Stimulated activated naive B cell treated with anti-CD40 and anti-IgM and Interleukin-4, amounts not matched to agents 10 μg/mL and 1 μg/mL and 100 μg/mL, for 72 hours (primary cell): ENCODE data around the gene SIGLEC1.
A peak's percentile ranks its signal among the peaks of the same experiment; 100 is the strongest.

ENCODE experiments used
- ATAC-seq, 2 donors: fragments of 150-1000 bp; cut with Tn5 transposase; replicated peaks; 2 replicates each; pipeline ENCODE4 v1.10.0; 2021; ENCODE audit warnings: moderate library complexity in 1 of 2
- DNase-seq: peaks from one replicate; pipeline ENCODE4 v3.0.0; 2021
- H3K27ac Mint-ChIP-seq: one replicate; pipeline ENCODE4 v1.8.0; 2022; ENCODE audit warnings: mild to moderate bottlenecking, mixed read lengths
- H3K27me3 Mint-ChIP-seq, 2 donors: one replicate each; pipeline ENCODE4 v1.8.0; 2022; ENCODE audit warnings: mixed read lengths in 2 of 2
- H3K36me3 Mint-ChIP-seq, 2 donors: one replicate each; pipeline ENCODE4 v1.8.0; 2022; ENCODE audit warnings: mixed read lengths in 2 of 2, mild to moderate bottlenecking in 1 of 2
- H3K4me1 Mint-ChIP-seq, 2 donors: one replicate each; pipeline ENCODE4 v1.8.0; 2022; ENCODE audit warnings: mixed read lengths in 2 of 2, mild to moderate bottlenecking in 1 of 2
- H3K4me3 Mint-ChIP-seq, 2 donors: one replicate each; pipeline ENCODE4 v1.8.0; 2022; ENCODE audit warnings: mild to moderate bottlenecking in 2 of 2, mixed read lengths in 2 of 2, moderate library complexity in 1 of 2
- H3K9me3 Mint-ChIP-seq, 2 donors: one replicate each; pipeline ENCODE4 v1.8.0; 2022; ENCODE audit warnings: mixed read lengths in 2 of 2, mild to moderate bottlenecking in 1 of 2

Gene SIGLEC1

GRCh38 chr20:3679749-3680700 is 32.4 kb downstream of the SIGLEC1 start:
- Mint-ChIP-seq H3K27ac (no peak overlapping the region), H3K36me3 (no peaks in the 10 kb centered on the region), H3K4me1 (peaks cover 8 to 15% of the 10 kb centered on the region in 2 donors), H3K4me3 (no peak overlapping the region), H3K9me3 (no peaks in the 10 kb centered on the region), H3K27me3 (peaks cover 68 to 87% of the 10 kb centered on the region in 2 donors)
- ATAC-seq (no peak), DNase-seq (no peak)

DNA sequence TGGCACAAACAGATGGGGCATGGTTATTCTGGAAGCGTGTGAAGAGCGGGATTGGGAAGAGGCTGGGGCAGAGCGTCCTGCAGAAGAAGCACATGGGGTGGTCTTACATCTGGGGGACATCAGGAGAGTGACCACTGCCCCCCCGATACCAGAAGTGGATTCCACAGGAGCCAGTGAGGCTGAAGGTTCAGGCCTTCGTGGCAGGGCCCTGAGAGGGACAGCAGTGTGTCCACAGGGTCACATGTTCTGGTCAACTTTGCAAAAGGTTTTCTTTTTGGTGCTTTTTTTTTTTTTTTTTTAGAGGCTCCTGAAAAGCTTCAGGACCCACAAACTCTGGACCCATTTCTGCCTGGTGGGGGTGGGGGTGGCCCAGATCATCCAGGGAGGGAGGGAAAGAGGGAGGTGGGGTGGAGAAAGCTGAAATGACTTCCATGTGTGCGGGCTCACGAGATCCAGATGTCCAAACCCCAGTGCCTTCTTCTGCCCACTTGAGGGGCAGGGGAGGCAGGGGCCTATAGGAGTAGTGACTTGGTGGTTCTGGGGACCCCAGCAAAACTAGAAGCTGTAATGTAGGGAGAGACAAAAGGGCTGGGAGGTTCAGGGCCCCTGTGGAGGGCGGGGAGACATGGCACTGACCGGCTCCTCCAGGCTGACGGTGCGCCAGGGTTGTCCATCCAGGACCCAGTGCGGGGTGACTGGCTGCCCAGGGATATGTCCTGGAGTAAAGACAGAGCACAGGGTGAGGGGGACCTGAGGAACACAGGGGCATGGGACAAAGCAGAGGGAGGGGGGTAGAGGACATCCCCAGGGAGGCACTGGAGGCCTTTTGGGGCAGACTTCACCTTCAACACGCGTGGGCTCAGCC is 33.3 kb downstream of the SIGLEC1 start:
- Mint-ChIP-seq H3K27me3 (peaks cover 73 to 89% of the 10 kb centered on the region in 2 donors), H3K4me1 (peaks cover 8 to 15% of the 10 kb centered on the region in 2 donors), H3K27ac (no peak overlapping the region), H3K4me3 (no peak overlapping the region), H3K9me3 (no peaks in the 10 kb centered on the region), H3K36me3 (no peaks in the 10 kb centered on the region)
- DNase-seq: no peak
- ATAC-seq: no peak

GRCh38 chr20:3678198-3678597 is 34.2 kb downstream of the SIGLEC1 start:
- H3K9me3 Mint-ChIP-seq: no peaks in the 10 kb centered on the region
- no peaks in the 10 kb centered on the region for H3K36me3 Mint-ChIP-seq
- peaks cover 8 to 15% of the 10 kb centered on the region in 2 donors for H3K4me1 Mint-ChIP-seq
- peaks cover 69 to 88% of the 10 kb centered on the region in 2 donors for H3K27me3 Mint-ChIP-seq
- no peak overlapping the region for H3K27ac Mint-ChIP-seq
- ATAC-seq: no peak
- DNase-seq: no peak
- no peak overlapping the region for H3K4me3 Mint-ChIP-seq

DNA sequence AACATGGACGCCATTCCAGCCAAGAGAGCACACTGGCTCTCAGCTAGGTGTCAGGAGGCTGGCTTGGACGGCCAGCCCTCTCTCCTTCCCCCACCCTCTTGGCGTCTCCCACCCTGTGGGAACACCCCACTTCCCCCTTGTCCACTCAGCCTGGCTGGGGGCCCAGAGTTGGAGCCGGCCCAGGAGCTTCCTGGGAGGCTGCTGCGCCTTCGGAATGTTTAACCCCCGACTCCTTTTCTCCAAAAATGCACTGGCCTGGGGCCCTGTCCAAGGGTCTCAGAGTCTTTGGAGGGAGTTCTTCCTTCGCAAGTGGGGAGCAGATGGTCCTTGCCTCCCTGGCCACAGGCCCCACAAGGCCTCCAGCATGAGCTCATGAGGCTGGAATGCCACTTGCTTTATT is 34.7 kb downstream of the SIGLEC1 start:
- ATAC-seq (no peak), DNase-seq (no peak)
- Mint-ChIP-seq H3K27me3 (peaks cover 71 to 88% of the 10 kb centered on the region in 2 donors), H3K9me3 (no peaks in the 10 kb centered on the region), H3K4me1 (peaks cover 8 to 19% of the 10 kb centered on the region in 2 donors), H3K27ac (no peak overlapping the region), H3K36me3 (no peaks in the 10 kb centered on the region), H3K4me3 (no peak overlapping the region)

GRCh38 chr20:3674995-3675900 is 37.2 kb downstream of the SIGLEC1 start:
- peaks cover 78 to 93% of the 10 kb centered on the region in 2 donors for H3K27me3 Mint-ChIP-seq
- H3K27ac Mint-ChIP-seq: no peak overlapping the region
- no peak overlapping the region for H3K4me3 Mint-ChIP-seq
- no peaks in the 10 kb centered on the region for H3K36me3 Mint-ChIP-seq
- peaks cover 8 to 20% of the 10 kb centered on the region in 2 donors for H3K4me1 Mint-ChIP-seq
- ATAC-seq (no peak), DNase-seq (no peak)
- H3K9me3 Mint-ChIP-seq: no peaks in the 10 kb centered on the region

GRCh38 chr20:3674447-3674846 is 38.0 kb downstream of the SIGLEC1 start:
- Mint-ChIP-seq H3K27ac (no peak overlapping the region), H3K36me3 (no peaks in the 10 kb centered on the region), H3K9me3 (no peaks in the 10 kb centered on the region), H3K4me1 (peaks cover 8 to 20% of the 10 kb centered on the region in 2 donors), H3K27me3 (peaks cover 80 to 93% of the 10 kb centered on the region in 2 donors), H3K4me3 (no peak overlapping the region)
- DNase-seq (no peak), ATAC-seq (no peak)

- Mint-ChIP-seq H3K4me3 (no peak overlapping the region), H3K27ac (no peak overlapping the region), H3K4me1 (peaks cover 8 to 20% of the 10 kb centered on the region in 2 donors), H3K36me3 (no peaks in the 10 kb centered on the region), H3K27me3 (peaks cover 75 to 84% of the 10 kb centered on the region in 2 donors), H3K9me3 (no peaks in the 10 kb centered on the region)
- DNase-seq: no peak
- no peak for ATAC-seq
Observed at GRCh38 chr20:3673221-3674070, 39.0 kb downstream of the SIGLEC1 start.

DNA sequence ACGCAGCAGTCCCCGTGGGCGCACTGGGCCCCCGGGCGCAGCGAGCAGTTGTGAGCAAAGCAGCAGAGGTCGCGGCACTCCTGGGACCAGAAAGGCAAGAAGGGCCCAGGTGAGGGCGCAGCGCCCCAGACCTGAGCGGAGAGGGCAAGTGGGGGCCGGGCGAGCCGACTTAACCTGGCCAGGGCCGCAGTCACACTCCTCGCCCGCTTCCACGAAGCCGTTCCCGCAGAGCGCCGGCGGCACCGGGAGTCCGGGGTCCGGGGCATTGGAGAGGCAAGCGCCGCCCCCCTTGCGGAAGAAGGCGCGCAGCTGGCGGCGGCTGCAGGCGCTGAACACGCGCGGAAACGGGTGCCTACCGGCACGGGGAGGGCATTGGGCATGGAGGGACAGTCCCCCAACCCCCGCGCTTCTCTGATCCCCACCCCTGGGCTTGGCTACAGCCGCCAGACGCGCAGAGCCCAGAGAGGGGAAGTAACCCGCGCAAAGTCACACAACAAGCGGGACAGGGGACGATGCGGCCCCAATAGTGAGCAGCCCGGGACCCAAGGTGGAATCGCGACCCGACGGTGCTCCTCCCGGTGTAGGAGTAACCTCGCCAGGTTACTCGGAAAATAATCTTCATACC is 39.7 kb downstream of the SIGLEC1 start:
- Mint-ChIP-seq H3K36me3 (no peaks in the 10 kb centered on the region), H3K27me3 (peaks cover 73 to 76% of the 10 kb centered on the region in 2 donors), H3K9me3 (no peaks in the 10 kb centered on the region), H3K27ac (no peak overlapping the region), H3K4me1 (peaks cover 8 to 20% of the 10 kb centered on the region in 2 donors), H3K4me3 (peak overlapping the region; percentile 44 to 59)
- peak; percentile 54 to 58 for ATAC-seq
- DNase-seq: no peak

- Mint-ChIP-seq H3K4me1 (peaks cover 8 to 20% of the 10 kb centered on the region in 2 donors), H3K36me3 (no peaks in the 10 kb centered on the region), H3K27ac (no peak overlapping the region), H3K4me3 (peak overlapping the region; percentile 44 to 59), H3K27me3 (peaks cover 72 to 74% of the 10 kb centered on the region in 2 donors), H3K9me3 (no peaks in the 10 kb centered on the region)
- ATAC-seq: no peak
- no peak for DNase-seq
Observed at GRCh38 chr20:3671986-3672546, 40.3 kb downstream of the SIGLEC1 start.

- H3K4me1 Mint-ChIP-seq: peaks cover 7 to 19% of the 10 kb centered on the region in 2 donors
- no peak for DNase-seq
- peaks cover 61 to 65% of the 10 kb centered on the region in 2 donors for H3K27me3 Mint-ChIP-seq
- no peaks in the 10 kb centered on the region for H3K36me3 Mint-ChIP-seq
- no peaks in the 10 kb centered on the region for H3K9me3 Mint-ChIP-seq
- H3K4me3 Mint-ChIP-seq: no peak overlapping the region
- H3K27ac Mint-ChIP-seq: no peak overlapping the region
- no peak for ATAC-seq
Observed at GRCh38 chr20:3670945-3671344, 41.5 kb downstream of the SIGLEC1 start.

DNA sequence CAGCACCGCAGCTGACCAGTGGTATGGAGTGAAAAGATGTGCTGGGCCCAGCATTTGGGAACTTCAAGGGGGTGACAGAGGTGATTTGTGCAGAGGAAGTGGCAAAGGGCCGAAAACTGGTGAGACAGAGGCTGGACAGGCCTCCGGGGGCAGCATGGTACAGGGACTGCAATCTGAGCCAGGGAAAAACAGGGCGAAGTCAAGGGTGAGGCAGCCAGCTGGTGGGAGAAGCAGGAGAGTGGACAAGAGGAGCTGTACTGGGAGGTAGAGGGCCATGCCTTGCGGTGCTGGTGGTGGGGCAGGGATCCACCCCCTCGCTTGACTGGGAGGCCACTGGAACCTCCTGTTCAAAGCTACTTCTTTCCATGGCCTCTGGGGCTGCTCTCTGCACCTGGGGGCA is 41.9 kb downstream of the SIGLEC1 start:
- DNase-seq: no peak
- peaks cover 57 to 61% of the 10 kb centered on the region in 2 donors for H3K27me3 Mint-ChIP-seq
- ATAC-seq: no peak
- H3K4me1 Mint-ChIP-seq: peaks cover 10 to 22% of the 10 kb centered on the region in 2 donors
- no peaks in the 10 kb centered on the region for H3K9me3 Mint-ChIP-seq
- H3K4me3 Mint-ChIP-seq: no peak overlapping the region
- H3K27ac Mint-ChIP-seq: no peak overlapping the region
- no peaks in the 10 kb centered on the region for H3K36me3 Mint-ChIP-seq

DNA sequence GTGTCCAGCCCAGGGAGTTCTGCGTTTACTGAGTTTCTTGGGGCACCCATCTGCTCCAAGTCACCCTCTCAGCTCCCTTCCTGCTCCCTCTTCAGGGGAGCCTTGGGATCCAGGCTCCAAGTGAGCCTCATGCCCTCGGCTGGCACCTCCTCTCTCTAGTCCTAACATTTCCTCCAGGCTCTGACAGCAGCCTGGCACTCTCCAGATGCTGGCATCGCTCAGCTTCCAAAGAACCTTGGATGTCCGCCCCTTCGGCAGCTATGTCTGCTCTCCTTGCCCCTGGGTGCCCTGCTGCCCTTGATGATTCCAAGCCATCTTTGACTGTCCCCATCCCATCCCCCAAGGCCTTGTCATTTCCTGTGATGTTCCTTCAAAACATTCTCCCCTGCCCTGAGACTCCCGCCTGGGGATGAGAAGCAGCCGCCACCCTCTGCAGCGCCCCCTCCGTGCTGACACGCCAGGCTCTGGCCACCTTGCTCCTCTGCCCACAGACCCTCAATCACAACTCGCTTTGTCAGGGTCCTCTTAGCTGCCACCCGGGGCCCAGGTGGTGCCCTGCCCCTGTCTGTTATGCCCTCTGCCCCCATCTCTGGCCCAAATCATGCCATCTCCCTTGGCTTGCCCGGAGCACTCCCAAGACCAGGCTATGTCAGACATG is 42.6 kb downstream of the SIGLEC1 start:
- H3K4me1 Mint-ChIP-seq: peaks cover 10 to 22% of the 10 kb centered on the region in 2 donors
- ATAC-seq (no peak), DNase-seq (no peak)
- H3K27ac Mint-ChIP-seq: no peak overlapping the region
- H3K27me3 Mint-ChIP-seq: peaks cover 50 to 55% of the 10 kb centered on the region in 2 donors
- no peaks in the 10 kb centered on the region for H3K36me3 Mint-ChIP-seq
- H3K9me3 Mint-ChIP-seq: no peaks in the 10 kb centered on the region
- H3K4me3 Mint-ChIP-seq: no peak overlapping the region
